Naive thymus-derived CD8-positive, alpha-beta T cell (primary cell): ENCODE measurements around the gene NRCAM. TPM values are rescaled to one million over a fixed set of nuclear protein-coding genes. Genes with fewer than 3 reads are reported as not detected.
"Not testable (repeated sequence)": the region's sequence is repeated elsewhere in the genome, so short reads cannot be mapped to it uniquely, and the experiment has no call there.

Source experiments
- ATAC-seq, 2 donors: fragments of 150-1000 bp; cut with Tn5 transposase in 1 of 2; sonication (Bioruptor Pico), chemical (Tn5 transposase) in 1 of 2; 1 replicate in 1 of 2; 2 replicates in 1 of 2; pipeline ENCODE4 v1.10.0; 2021; ENCODE audit warnings: mild to moderate bottlenecking in 2 of 2, moderate library complexity in 2 of 2
- POLR2A ChIA-PET: fragments of 350-600 bp; sonication (Branson Sonifier 250); formaldehyde crosslinking; loops from one replicate; lab custom pipeline; 2021; ENCODE audit warnings: antibody characterized with exemption; lab: Charles Lee
- DNase-seq, 10 donors: peaks; one replicate each; pipeline versions ENCODE4 v3.0.0 to v3.0.0-alpha.2; 2020 to 2022
- H3K27ac Mint-ChIP-seq, 10 donors: one replicate each; pipeline ENCODE4 v1.8.0; 2020 to 2022; ENCODE audit warnings: mild to moderate bottlenecking in 10 of 10, mixed read lengths in 10 of 10, moderate library complexity in 4 of 10, inconsistent platforms in 1 of 10
- H3K27me3 Mint-ChIP-seq, 5 donors: one replicate each; pipeline ENCODE4 v1.8.0; 2021 to 2022; ENCODE audit warnings: mixed read lengths in 5 of 5
- H3K36me3 Mint-ChIP-seq, 3 donors: one replicate each; pipeline ENCODE4 v1.8.0; 2020 to 2022; ENCODE audit warnings: mixed read lengths in 3 of 3, mild to moderate bottlenecking in 2 of 3, inconsistent platforms in 1 of 3
- H3K4me1 Mint-ChIP-seq, 4 donors: one replicate each; pipeline ENCODE4 v1.8.0; 2021 to 2022; ENCODE audit warnings: mixed read lengths in 4 of 4
- H3K4me3 Mint-ChIP-seq, 10 donors: one replicate each; pipeline ENCODE4 v1.8.0; 2020 to 2022; ENCODE audit warnings: mild to moderate bottlenecking in 10 of 10, mixed read lengths in 10 of 10, moderate library complexity in 6 of 10, inconsistent platforms in 1 of 10
- H3K9me3 Mint-ChIP-seq, 9 donors: one replicate each; pipeline ENCODE4 v1.8.0; 2020 to 2022; ENCODE audit warnings: mixed read lengths in 9 of 9, mild to moderate bottlenecking in 3 of 9, inconsistent platforms in 1 of 9, moderate library complexity in 1 of 9
- polyA plus RNA-seq, 3 donors: library from polyadenylated mRNA; unstranded; fragments of 300-500 nt; fragmentation: Illumina TruSeq; gene quantifications; one replicate each; pipeline ENCODE4 v1.2.3, GENCODE V29; 2021
- total RNA-seq, 8 experiments: library from RNA in 2 of 8; stranded (reverse) in 2 of 8; gene quantifications; one replicate each; pipeline ENCODE4 v1.2.3 and lab custom pipeline; 2021 to 2026

Gene NRCAM
- total and polyA plus RNA-seq, 5 experiments from 2014 or later, result 11.1 to 46.6 (median 18.2) TPM

DNA sequence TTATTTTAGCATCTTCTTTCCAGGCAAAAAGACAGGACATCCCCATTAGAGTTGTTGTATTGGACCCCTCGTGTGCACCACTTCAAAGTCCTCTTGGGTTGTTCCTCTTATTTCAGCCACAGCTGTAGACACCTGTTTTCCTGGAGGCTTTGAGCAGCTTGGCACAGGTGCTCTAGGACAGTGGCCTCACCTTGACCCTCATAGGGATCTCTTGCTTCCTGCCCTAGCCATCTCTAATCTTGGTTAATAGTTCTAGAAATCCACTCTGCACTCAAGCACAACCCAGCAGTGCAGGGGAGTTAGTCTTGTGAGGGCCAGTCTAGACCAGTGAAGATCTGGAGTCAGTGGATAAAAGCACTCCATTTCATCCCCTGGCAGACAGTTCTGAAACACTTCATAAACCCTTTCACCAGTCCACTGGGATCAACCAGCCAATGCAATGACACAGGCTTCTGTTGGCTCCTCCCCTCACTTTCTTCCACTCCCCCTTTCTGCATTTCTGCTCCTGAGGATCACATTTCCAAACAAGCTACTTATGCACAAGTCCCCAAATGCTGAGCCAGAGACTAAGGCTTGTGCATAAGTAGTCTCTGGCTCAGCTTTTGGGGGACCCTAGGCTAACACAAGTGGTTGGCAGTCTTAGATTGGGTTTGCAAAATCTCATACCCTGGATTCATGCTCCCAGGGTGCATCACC lies 194.5 kb downstream of the NRCAM start:
- Mint-ChIP-seq H3K36me3 (peaks cover 20 to 43% (median 28%) of the 10 kb centered on the region in 3 donors), H3K9me3 (peaks cover 0 to 27% (median 12%) of the 10 kb centered on the region in 9 donors), H3K27ac (no peak overlapping the region), H3K27me3 (no peaks in the 10 kb centered on the region), H3K4me3 (peak overlapping the region in 1 of 10 donors; percentile 36), H3K4me1 (peaks cover 0 to 15% (median 4%) of the 10 kb centered on the region in 4 donors)
- DNase-seq (no peak), ATAC-seq (no peak)
- POLR2A ChIA-PET, result no interaction called here

- peaks cover 0 to 15% (median 4%) of the 10 kb centered on the region in 4 donors for H3K4me1 Mint-ChIP-seq
- H3K27ac Mint-ChIP-seq, H3K27me3 Mint-ChIP-seq, ATAC-seq, DNase-seq, POLR2A ChIA-PET: not testable (repeated sequence)
- H3K36me3 Mint-ChIP-seq, result peaks cover 20 to 40% (median 28%) of the 10 kb centered on the region in 3 donors
- peaks cover 0 to 31% (median 18%) of the 10 kb centered on the region in 9 donors for H3K9me3 Mint-ChIP-seq
- H3K4me3 Mint-ChIP-seq, result peak overlapping the region in 1 of 10 donors; percentile 8
Measured at GRCh38 chr7:108259447-108259846, 196.8 kb downstream of the NRCAM start.

GRCh38 chr7:108257954-108258353 lies 198.3 kb downstream of the NRCAM start:
- Mint-ChIP-seq H3K27me3 (no peaks in the 10 kb centered on the region), H3K4me3 (no peak overlapping the region), H3K27ac (no peak overlapping the region), H3K4me1 (peaks cover 2 to 24% (median 12%) of the 10 kb centered on the region in 4 donors), H3K9me3 (peaks cover 0 to 31% (median 18%) of the 10 kb centered on the region in 9 donors), H3K36me3 (peaks cover 20 to 33% (median 25%) of the 10 kb centered on the region in 3 donors)
- POLR2A ChIA-PET, result no interaction called here
- DNase-seq, result no peak
- no peak for ATAC-seq

- Mint-ChIP-seq H3K4me3 (no peak overlapping the region), H3K27me3 (peaks cover 0 to 2% (median 0%) of the 10 kb centered on the region in 5 donors), H3K27ac (peak overlapping the region in 1 of 10 donors; percentile 73), H3K4me1 (peaks cover 2 to 43% (median 15%) of the 10 kb centered on the region in 4 donors), H3K9me3 (peaks cover 0 to 11% (median 7%) of the 10 kb centered on the region in 9 donors), H3K36me3 (peaks cover 4 to 10% (median 5%) of the 10 kb centered on the region in 3 donors)
- no peak for DNase-seq
- POLR2A ChIA-PET, result no interaction called here
- ATAC-seq, result no peak
Measured at GRCh38 chr7:108254259-108254658, 202.0 kb downstream of the NRCAM start.

DNA sequence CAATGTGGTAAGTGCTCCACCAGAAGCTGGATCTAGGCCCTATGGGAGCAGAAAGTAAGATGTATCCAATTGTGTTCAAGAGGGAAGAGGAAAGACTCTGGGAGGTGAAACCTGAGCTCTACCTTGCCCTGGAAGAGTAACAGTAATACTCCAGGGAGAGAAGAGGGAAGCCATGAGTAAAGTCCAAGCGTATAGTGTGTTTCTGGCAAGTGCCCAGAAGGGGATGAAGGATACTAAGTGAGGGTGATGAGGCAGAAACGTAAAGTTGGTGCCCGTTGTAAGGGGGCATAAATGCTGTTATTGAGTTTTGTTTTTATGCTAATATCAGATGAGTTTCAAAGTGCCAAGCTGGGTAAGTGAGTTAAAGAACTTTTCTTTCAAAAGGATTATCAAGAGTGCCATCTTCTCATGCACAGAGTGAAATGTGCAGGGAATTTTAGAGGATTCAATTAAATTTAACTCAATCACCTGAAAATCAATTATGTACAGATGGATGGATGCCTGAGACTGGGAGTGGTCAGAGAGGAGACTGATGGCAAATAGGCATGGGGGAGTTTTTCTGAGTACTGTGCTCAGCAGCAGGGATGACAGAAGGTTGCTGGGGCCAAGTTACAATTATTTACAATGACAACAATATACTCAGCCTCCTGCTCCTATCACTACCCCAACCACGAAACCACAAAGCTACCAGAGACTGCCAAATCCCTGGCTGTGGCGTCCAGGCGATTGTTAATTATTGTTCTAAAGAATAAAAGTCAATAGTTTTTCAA lies 202.8 kb downstream of the NRCAM start:
- DNase-seq (no peak), ATAC-seq (no peak)
- Mint-ChIP-seq H3K27me3 (peaks cover 0 to 2% (median 0%) of the 10 kb centered on the region in 5 donors), H3K36me3 (peaks cover 4 to 9% (median 4%) of the 10 kb centered on the region in 3 donors), H3K9me3 (peaks cover 0 to 11% (median 7%) of the 10 kb centered on the region in 9 donors), H3K4me3 (peak overlapping the region in 2 of 10 donors; percentile 6 to 28), H3K4me1 (peaks cover 2 to 49% (median 18%) of the 10 kb centered on the region in 4 donors), H3K27ac (peak overlapping the region in 4 of 10 donors; percentile 20 to 73 (median 34))
- POLR2A ChIA-PET, result no interaction called here

GRCh38 chr7:108252177-108252576 lies 204.1 kb downstream of the NRCAM start:
- H3K27me3 Mint-ChIP-seq, result peaks cover 0 to 2% (median 0%) of the 10 kb centered on the region in 5 donors
- DNase-seq (no peak), ATAC-seq (no peak)
- no peak overlapping the region for H3K4me3 Mint-ChIP-seq
- H3K36me3 Mint-ChIP-seq, result peaks cover 0 to 9% (median 6%) of the 10 kb centered on the region in 3 donors
- H3K27ac Mint-ChIP-seq, result no peak overlapping the region
- POLR2A ChIA-PET, result no interaction called here
- peaks cover 0 to 11% (median 5%) of the 10 kb centered on the region in 9 donors for H3K9me3 Mint-ChIP-seq
- peaks cover 2 to 53% (median 22%) of the 10 kb centered on the region in 4 donors for H3K4me1 Mint-ChIP-seq

GRCh38 chr7:108251700-108252099 lies 204.5 kb downstream of the NRCAM start:
- Mint-ChIP-seq H3K4me3 (no peak overlapping the region), H3K9me3 (peaks cover 0 to 10% (median 4%) of the 10 kb centered on the region in 9 donors), H3K4me1 (peaks cover 2 to 53% (median 20%) of the 10 kb centered on the region in 4 donors), H3K27ac (no peak overlapping the region), H3K36me3 (peaks cover 0 to 6% (median 6%) of the 10 kb centered on the region in 3 donors), H3K27me3 (peaks cover 0 to 2% (median 0%) of the 10 kb centered on the region in 5 donors)
- DNase-seq, result no peak
- POLR2A ChIA-PET, result no interaction called here
- no peak for ATAC-seq

GRCh38 chr7:108249453-108249852 lies 206.8 kb downstream of the NRCAM start:
- POLR2A ChIA-PET, result interaction anchor here (0.6 kb wide), 1 partner anchor 221 kb away, joined by 7 read pairs; no protein-coding TSS in a partner anchor
- no peak for DNase-seq
- Mint-ChIP-seq H3K4me3 (no peak overlapping the region), H3K27me3 (peaks cover 0 to 2% (median 0%) of the 10 kb centered on the region in 5 donors), H3K27ac (no peak overlapping the region), H3K36me3 (peaks cover 0 to 4% (median 2%) of the 10 kb centered on the region in 3 donors), H3K4me1 (peaks cover 2 to 53% (median 23%) of the 10 kb centered on the region in 4 donors), H3K9me3 (peaks cover 0 to under 1% (median 0%) of the 10 kb centered on the region in 9 donors)
- ATAC-seq, result no peak

- Mint-ChIP-seq H3K4me3 (no peak overlapping the region), H3K27me3 (peaks cover 0 to 2% (median 0%) of the 10 kb centered on the region in 5 donors), H3K36me3 (peaks cover 0 to 4% (median 2%) of the 10 kb centered on the region in 3 donors), H3K27ac (no peak overlapping the region), H3K4me1 (peaks cover 2 to 51% (median 22%) of the 10 kb centered on the region in 4 donors), H3K9me3 (no peaks in the 10 kb centered on the region)
- DNase-seq, result no peak
- POLR2A ChIA-PET, result no interaction called here
- ATAC-seq, result no peak
Measured at GRCh38 chr7:108248821-108249220, 207.4 kb downstream of the NRCAM start.

- H3K36me3 Mint-ChIP-seq, result peaks cover 0 to 4% (median 2%) of the 10 kb centered on the region in 3 donors
- ATAC-seq, result no peak
- H3K4me1 Mint-ChIP-seq, result peaks cover 2 to 47% (median 21%) of the 10 kb centered on the region in 4 donors
- H3K9me3 Mint-ChIP-seq, result no peaks in the 10 kb centered on the region
- POLR2A ChIA-PET, result no interaction called here
- H3K4me3 Mint-ChIP-seq, result peak overlapping the region in 1 of 10 donors; percentile 21
- H3K27me3 Mint-ChIP-seq, result peaks cover 0 to 2% (median 0%) of the 10 kb centered on the region in 5 donors
- peak overlapping the region in 1 of 10 donors; percentile 34 for H3K27ac Mint-ChIP-seq
- no peak for DNase-seq
Measured at GRCh38 chr7:108248418-108248817, 207.8 kb downstream of the NRCAM start.

DNA sequence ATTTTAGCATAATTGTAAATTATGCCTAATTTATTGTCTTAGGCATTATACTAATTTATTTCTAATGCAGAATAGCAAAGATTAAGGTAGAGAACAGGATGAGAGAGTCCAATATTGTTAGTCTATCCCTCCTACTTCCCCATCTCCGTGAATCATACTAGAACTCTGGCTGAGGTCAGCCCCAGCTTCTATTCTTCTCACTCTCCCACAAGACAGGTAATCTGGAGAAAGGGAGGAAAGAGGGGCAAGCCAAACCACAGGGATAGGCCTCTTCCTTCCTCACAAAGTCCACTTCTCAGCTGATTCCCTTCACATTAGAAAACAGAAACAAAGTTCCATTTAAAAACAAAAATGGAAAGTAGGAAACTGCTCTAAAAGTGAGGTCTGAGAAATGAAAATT lies 208.6 kb downstream of the NRCAM start:
- H3K27me3 Mint-ChIP-seq, result peaks cover 0 to 2% (median 0%) of the 10 kb centered on the region in 5 donors
- no peak overlapping the region for H3K27ac Mint-ChIP-seq
- POLR2A ChIA-PET, result no interaction called here
- ATAC-seq (no peak), DNase-seq (no peak)
- H3K4me1 Mint-ChIP-seq, result peaks cover 0 to 39% (median 16%) of the 10 kb centered on the region in 4 donors
- peaks cover 0 to 4% (median 2%) of the 10 kb centered on the region in 3 donors for H3K36me3 Mint-ChIP-seq
- no peaks in the 10 kb centered on the region for H3K9me3 Mint-ChIP-seq
- no peak overlapping the region for H3K4me3 Mint-ChIP-seq

GRCh38 chr7:108246227-108246837 lies 209.9 kb downstream of the NRCAM start:
- Mint-ChIP-seq H3K27ac (peak overlapping the region in 1 of 10 donors; percentile 6), H3K27me3 (peaks cover 0 to 2% (median 0%) of the 10 kb centered on the region in 5 donors), H3K36me3 (peaks cover 0 to 4% (median 2%) of the 10 kb centered on the region in 3 donors), H3K4me1 (peaks cover 0 to 28% (median 13%) of the 10 kb centered on the region in 4 donors), H3K9me3 (no peaks in the 10 kb centered on the region), H3K4me3 (no peak overlapping the region)
- ATAC-seq (no peak), DNase-seq (no peak)
- POLR2A ChIA-PET, result no interaction called here
